ENCODE data around the gene GNB2.

Gene GNB2

GRCh38 chr7:100673302-100673941 lies at the start of gene GNB2:
Gene GNB2, plus strand, starts transcription at chr7:100673740. Its CDS starts 2,526 bp downstream, at chr7:100676266.
- H3K27ac ChIP-seq, result peak within 1 kb of the TSS; percentile 79 to 100 (median 99)
- peak within 1 kb of the TSS; percentile 66 to 98 (median 91) for H3K4me3 ChIP-seq

- H3K4me3 ChIP-seq, result no peak overlapping the region
These were observed 49.4 kb upstream of the GNB2 start for GRCh38 chr7:100623951-100624824.

GRCh38 chr7:100626055-100626454 lies 47.5 kb upstream of the GNB2 start:
- H3K4me3 ChIP-seq, result peak overlapping the region in 5 of 7 experiments; percentile 3 to 28 (median 17)
- peak overlapping the region in 1 of 21 experiments; percentile 79 for H3K27ac ChIP-seq

More at GRCh38 chr7:100623951-100624824, 49.4 kb upstream of the GNB2 start:
- no peak overlapping the region for H3K27ac ChIP-seq

GRCh38 chr7:100626530-100627237 lies 46.9 kb upstream of the GNB2 start:
- H3K4me3 ChIP-seq, result peak overlapping the region; percentile 3 to 28 (median 17)
- H3K27ac ChIP-seq, result peak overlapping the region in 12 of 21 experiments; percentile 26 to 79 (median 71)

GRCh38 chr7:100627238-100627549 lies 46.3 kb upstream of the GNB2 start:
- H3K4me3 ChIP-seq, result no peak overlapping the region

GRCh38 chr7:100629117-100629716 lies 44.3 kb upstream of the GNB2 start:
- Histone ChIP-seq H3K27ac (no peak overlapping the region), H3K4me3 (no peak overlapping the region)

More at GRCh38 chr7:100627238-100627549, 46.3 kb upstream of the GNB2 start:
- peak overlapping the region in 6 of 21 experiments; percentile 46 to 79 (median 76) for H3K27ac ChIP-seq

- H3K4me3 ChIP-seq, result no peak overlapping the region
- no peak overlapping the region for H3K27ac ChIP-seq
These were observed 43.5 kb upstream of the GNB2 start for GRCh38 chr7:100630066-100630465.

GRCh38 chr7:100632951-100633717 lies 40.4 kb upstream of the GNB2 start:
- H3K27ac ChIP-seq, result peak overlapping the region in 13 of 21 experiments; percentile 8 to 73 (median 53)
- peak overlapping the region; percentile 38 to 57 (median 47) for H3K4me3 ChIP-seq

GRCh38 chr7:100639995-100640516 lies 33.5 kb upstream of the GNB2 start:
- no peak overlapping the region for H3K27ac ChIP-seq
- H3K4me3 ChIP-seq, result no peak overlapping the region

- H3K4me3 ChIP-seq, result no peak overlapping the region
- H3K27ac ChIP-seq, result no peak overlapping the region
These were observed 32.8 kb upstream of the GNB2 start for GRCh38 chr7:100640517-100641440.

GRCh38 chr7:100641463-100641859 lies 32.1 kb upstream of the GNB2 start, which contains the start of gene TFR2:
Gene TFR2, minus strand, starts transcription at chr7:100641552. Its CDS starts 43 bp downstream, at chr7:100641509.
- Histone ChIP-seq H3K27ac (no peak within 1 kb of the TSS), H3K4me3 (no peak within 1 kb of the TSS)

- Histone ChIP-seq H3K27ac (no peak overlapping the region), H3K4me3 (no peak overlapping the region)
These were observed 31.5 kb upstream of the GNB2 start for GRCh38 chr7:100641860-100642533.

- Histone ChIP-seq H3K4me3 (no peak overlapping the region), H3K27ac (no peak overlapping the region)
These were observed 31.0 kb upstream of the GNB2 start for GRCh38 chr7:100642534-100642907.

- H3K4me3 ChIP-seq, result no peak overlapping the region
- H3K27ac ChIP-seq, result no peak overlapping the region
These were observed 23.5 kb upstream of the GNB2 start for GRCh38 chr7:100649826-100650565.

- no peak overlapping the region for H3K4me3 ChIP-seq
- no peak overlapping the region for H3K27ac ChIP-seq
These were observed 18.4 kb upstream of the GNB2 start for GRCh38 chr7:100654908-100655831.
